IMR-90 (cell line): ENCODE data around the gene TCOF1. TPM values are rescaled to one million over a fixed set of nuclear protein-coding genes. Genes with fewer than 3 reads are reported as not detected.

ENCODE experiments used
- ATAC-seq: fragments of 200-7000 bp; cut with Tn5 transposase; 2 replicates; pipeline ENCODE4 v1.9.1; 2020; ENCODE audit warnings: low read depth, mild to moderate bottlenecking, moderate library complexity
- BruUV-seq: library from RNA; stranded (reverse); fragments of 400-500 nt; replicated peaks from 2 replicates; lab custom pipeline; 2021; lab: Mats Ljungman, UMichigan
- CTCF ChIA-PET: fragments of 300-600 bp; formaldehyde crosslinking; extraction: SDS; loops from one replicate; lab custom pipeline; 2021; ENCODE audit warnings: antibody characterized with exemption; lab: Yijun Ruan, JAX
- POLR2A ChIA-PET: fragments of 300-600 bp; sonication (Branson Sonifier 250); formaldehyde crosslinking; loops from one replicate; lab custom pipeline; 2022; ENCODE audit warnings: antibody characterized with exemption; ENCODE audit not compliant: unreplicated experiment; lab: Charles Lee
- DNase-seq: peaks from one replicate; pipeline ENCODE4 v3.0.0; 2013
- H2AFZ ChIP-seq: replicated peaks from 2 replicates; pipeline ENCODE3; 2013; ENCODE audit warnings: low read length, mild to moderate bottlenecking; ENCODE audit not compliant: poor library complexity
- H2AK5ac ChIP-seq: 2 replicates; pipeline ENCODE4 v1.6.1; 2013; ENCODE audit warnings: low read depth, low read length, inconsistent platforms
- H2AK9ac ChIP-seq: replicated peaks from 2 replicates; pipeline ENCODE3; 2013; ENCODE audit warnings: mild to moderate bottlenecking, low read depth, low read length, moderate library complexity; ENCODE audit not compliant: poor library complexity
- H2BK120ac ChIP-seq: 2 replicates; pipeline ENCODE4 v1.6.1; 2013; ENCODE audit warnings: low read depth, low read length, inconsistent platforms
- H2BK15ac ChIP-seq: 3 replicates; pipeline ENCODE4 v1.6.1; 2013; ENCODE audit warnings: low read depth, low read length, inconsistent platforms
- H2BK20ac ChIP-seq: 2 replicates; pipeline ENCODE4 v1.6.1; 2013; ENCODE audit warnings: low read depth, mild to moderate bottlenecking, inconsistent platforms, low read length, moderate library complexity
- H2BK5ac ChIP-seq: 2 replicates; pipeline ENCODE4 v1.6.1; 2013; ENCODE audit warnings: mild to moderate bottlenecking, low read depth, low read length, inconsistent platforms; ENCODE audit not compliant: poor library complexity, severe bottlenecking
- H3K14ac ChIP-seq: replicated peaks from 2 replicates; pipeline ENCODE4 v1.6.1; 2013; ENCODE audit warnings: low read depth, low read length, inconsistent platforms
- H3K18ac ChIP-seq: 2 replicates; pipeline ENCODE4 v1.6.1; 2013; ENCODE audit warnings: low read depth, low read length, control low read depth
- H3K23ac ChIP-seq: 2 replicates; pipeline ENCODE4 v1.6.1; 2013; ENCODE audit warnings: low read depth, low read length, inconsistent platforms
- H3K27ac ChIP-seq: 2 replicates; pipeline ENCODE4 v1.5.1; 2013; ENCODE audit warnings: mild to moderate bottlenecking, control low read depth, low read length; ENCODE audit not compliant: insufficient read depth
- H3K27me3 ChIP-seq: 2 replicates; pipeline ENCODE4 v1.6.1; 2013; ENCODE audit warnings: low read length; ENCODE audit not compliant: control insufficient read depth, insufficient read depth
- H3K36me3 ChIP-seq: 2 replicates; pipeline ENCODE4 v1.6.1; 2013; ENCODE audit warnings: low read length, mixed read lengths; ENCODE audit not compliant: control insufficient read depth, insufficient read depth
- H3K4ac ChIP-seq: 2 replicates; pipeline ENCODE4 v1.6.1; 2013; ENCODE audit warnings: low read depth, low read length, inconsistent platforms
- H3K4me1 ChIP-seq: 2 replicates; pipeline ENCODE4 v1.6.1; 2013; ENCODE audit warnings: low read length, mixed read lengths; ENCODE audit not compliant: control insufficient read depth, insufficient read depth
- H3K4me2 ChIP-seq: 2 replicates; pipeline ENCODE4 v1.6.1; 2013; ENCODE audit warnings: low read depth, mild to moderate bottlenecking, control low read depth, low read length, moderate library complexity
- H3K4me3 ChIP-seq: 2 replicates; pipeline ENCODE4 v1.5.1; 2013; ENCODE audit warnings: low read depth, mild to moderate bottlenecking, control low read depth, low read length, moderate library complexity; ENCODE audit not compliant: insufficient read depth
- H3K56ac ChIP-seq: 2 replicates; pipeline ENCODE4 v1.6.1; 2013; ENCODE audit warnings: low read length, inconsistent platforms; ENCODE audit not compliant: insufficient read depth; ENCODE audit errors: extremely low read depth
- H3K79me1 ChIP-seq, 2 experiments: 2 replicates each; pipeline ENCODE4 v1.6.1; 2013; ENCODE audit warnings: low read length in 2 of 2, inconsistent platforms in 1 of 2, low read depth in 1 of 2
- H3K9ac ChIP-seq: 2 replicates; pipeline ENCODE4 v1.6.1; 2013; ENCODE audit warnings: low read depth, low read length, control low read depth
- H3K9me1 ChIP-seq: 2 replicates; pipeline ENCODE4 v1.6.1; 2013; ENCODE audit warnings: low read length, inconsistent platforms; ENCODE audit not compliant: insufficient read depth
- H3K9me3 ChIP-seq: 2 replicates; pipeline ENCODE4 v1.6.1; 2013; ENCODE audit warnings: low read length; ENCODE audit not compliant: control insufficient read depth, insufficient read depth
- H4K20me1 ChIP-seq: 2 replicates; pipeline ENCODE4 v1.6.1; 2013; ENCODE audit warnings: low read length, inconsistent platforms; ENCODE audit not compliant: insufficient read depth
- H4K5ac ChIP-seq: 2 replicates; pipeline ENCODE4 v1.6.1; 2013; ENCODE audit warnings: mild to moderate bottlenecking, low read depth, low read length, control low read depth
- H4K8ac ChIP-seq, 2 experiments: 2 replicates each; pipeline ENCODE4 v1.6.1; 2013; ENCODE audit warnings: low read depth in 2 of 2, low read length in 2 of 2, control low read depth in 1 of 2, inconsistent platforms in 1 of 2
- H4K91ac ChIP-seq: 2 replicates; pipeline ENCODE4 v1.6.1; 2013; ENCODE audit warnings: low read depth, low read length, inconsistent platforms; ENCODE audit not compliant: insufficient read depth
- BHLHE40 ChIP-seq: fragments of 150-350 bp; IDR thresholded peaks from 2 replicates; pipeline ENCODE4 v1.6.1; 2016; ENCODE audit warnings: mild to moderate bottlenecking, low read depth, low read length
- ELK1 ChIP-seq: fragments of 150-350 bp; IDR thresholded peaks from 2 replicates; pipeline ENCODE4 v1.6.1; 2016; ENCODE audit warnings: low read depth, mild to moderate bottlenecking, low read length, moderate library complexity, borderline replicate concordance
- FOS ChIP-seq: fragments of 150-350 bp; IDR thresholded peaks from 2 replicates; pipeline ENCODE4 v1.6.1; 2016; ENCODE audit warnings: low read depth, low read length
- MAFK ChIP-seq: IDR thresholded peaks from 2 replicates; pipeline ENCODE4 v1.6.1; 2012; ENCODE audit warnings: low read depth, low read length, improper control_type of control experiment
- MAZ ChIP-seq: IDR thresholded peaks from 2 replicates; pipeline ENCODE4 v1.6.1; 2012; ENCODE audit warnings: low read depth, mild to moderate bottlenecking, low read length, improper control_type of control experiment, moderate library complexity, borderline replicate concordance
- NFE2L2 ChIP-seq: fragments of 150-350 bp; IDR thresholded peaks from 2 replicates; pipeline ENCODE4 v1.6.1; 2016; ENCODE audit warnings: low read depth, mild to moderate bottlenecking, low read length
- POLR2A ChIP-seq: IDR thresholded peaks from 2 replicates; pipeline ENCODE4 v1.6.1; 2012; ENCODE audit warnings: mild to moderate bottlenecking, low read depth, low read length
- RAD21 ChIP-seq: IDR thresholded peaks from 2 replicates; pipeline ENCODE4 v1.6.1; 2012; ENCODE audit warnings: low read length, improper control_type of control experiment
- RCOR1 ChIP-seq: IDR thresholded peaks from 2 replicates; pipeline ENCODE4 v1.6.1; 2012; ENCODE audit warnings: mild to moderate bottlenecking, low read length, improper control_type of control experiment; ENCODE audit not compliant: insufficient replicate concordance
- RFX5 ChIP-seq: IDR thresholded peaks from 2 replicates; pipeline ENCODE4 v1.8.0; 2012; ENCODE audit warnings: low read depth, mild to moderate bottlenecking, low read length, moderate library complexity
- USF2 ChIP-seq: fragments of 150-350 bp; IDR thresholded peaks from 2 replicates; pipeline ENCODE4 v1.6.1; 2017; ENCODE audit warnings: mild to moderate bottlenecking, antibody characterized with exemption, low read length, low read depth
- WGBS, 2 experiments: methylation state at CpG; one replicate each; pipeline versions ENCODE4 v1.1.5 to v1.1.7; 2013; ENCODE audit warnings: missing lambda C conversion rate in 2 of 2; ENCODE audit not compliant: insufficient read length in 1 of 2; ENCODE audit errors: extremely low coverage in 2 of 2; 5-methylcytosine and 5-hydroxymethylcytosine counted together
- dilution Hi-C: fragments of 300-500 bp; cut with HindIII; formaldehyde crosslinking; loops from one replicate; pipeline ENCODE4 v1.14.3; 2018; ENCODE audit warnings: low sequenced_read_pairs; ENCODE audit not compliant: unreplicated experiment
- in situ Hi-C: fragments of 300-500 bp; cut with MboI; formaldehyde crosslinking; loops from 3 replicates; pipeline ENCODE4 v1.14.3; 2019; ENCODE audit warnings: low sequenced_read_pairs, inconsistent platforms, mixed read lengths
- intact Hi-C: fragments of 100-400 bp; cut with micrococcal nuclease; formaldehyde crosslinking; loops from 2 replicates; pipeline ENCODE4 v1.10.0; 2022
- polyA plus RNA-seq, 3 experiments: library from polyadenylated mRNA; depleted of rRNA; stranded (reverse); fragments of >200 nt; gene quantifications; 2 replicates each; pipeline ENCODE4 v1.2.3, GENCODE V29; 2012; ENCODE audit warnings: low replicate concordance in 1 of 3
- total RNA-seq: library from RNA; depleted of rRNA; stranded (reverse); fragments of >200 nt; gene quantifications from 2 replicates; pipeline ENCODE4 v1.2.3, GENCODE V29; 2012
- TF ChIP-seq, protein P1 (sequence below): conservative IDR thresholded peaks from 2 replicates; pipeline ENCODE4 v1.5.1; 2012; ENCODE audit warnings: mild to moderate bottlenecking, low read depth, low read length, improper control_type of control experiment

Gene TCOF1
- total and polyA plus RNA-seq, 2 of the 4 experiments (the other 2 are of a cell fraction) = 18.2 to 19.7 TPM

GRCh38 chr5:150394131-150394530 lies 36.6 kb downstream of the TCOF1 start:
- 67% methylated on average over 1 of the region's 3 CpGs; no CpG with 5 or more reads in 1 of the 2 experiments for WGBS, 2 experiments
- CTCF ChIA-PET = no interaction called here

More at GRCh38 chr5:150394131-150394530, 36.6 kb downstream of the TCOF1 start:
- BruUV-seq = no TSS peak
- no peak for TF ChIP-seq RCOR1
- no peak for TF ChIP-seq ELK1
- TF ChIP-seq MAZ = 0 out of 2 replicates have a peak, but pooled peaks have one; percentile 12
- no peak for TF ChIP-seq RFX5
- TF ChIP-seq MAFK = no peak
- TF ChIP-seq POLR2A = no peak
- TF ChIP-seq, protein P1, sequence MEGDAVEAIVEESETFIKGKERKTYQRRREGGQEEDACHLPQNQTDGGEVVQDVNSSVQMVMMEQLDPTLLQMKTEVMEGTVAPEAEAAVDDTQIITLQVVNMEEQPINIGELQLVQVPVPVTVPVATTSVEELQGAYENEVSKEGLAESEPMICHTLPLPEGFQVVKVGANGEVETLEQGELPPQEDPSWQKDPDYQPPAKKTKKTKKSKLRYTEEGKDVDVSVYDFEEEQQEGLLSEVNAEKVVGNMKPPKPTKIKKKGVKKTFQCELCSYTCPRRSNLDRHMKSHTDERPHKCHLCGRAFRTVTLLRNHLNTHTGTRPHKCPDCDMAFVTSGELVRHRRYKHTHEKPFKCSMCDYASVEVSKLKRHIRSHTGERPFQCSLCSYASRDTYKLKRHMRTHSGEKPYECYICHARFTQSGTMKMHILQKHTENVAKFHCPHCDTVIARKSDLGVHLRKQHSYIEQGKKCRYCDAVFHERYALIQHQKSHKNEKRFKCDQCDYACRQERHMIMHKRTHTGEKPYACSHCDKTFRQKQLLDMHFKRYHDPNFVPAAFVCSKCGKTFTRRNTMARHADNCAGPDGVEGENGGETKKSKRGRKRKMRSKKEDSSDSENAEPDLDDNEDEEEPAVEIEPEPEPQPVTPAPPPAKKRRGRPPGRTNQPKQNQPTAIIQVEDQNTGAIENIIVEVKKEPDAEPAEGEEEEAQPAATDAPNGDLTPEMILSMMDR = no peak
- no peak for TF ChIP-seq USF2
- TF ChIP-seq BHLHE40 = peak; percentile 95
- no peak for TF ChIP-seq NFE2L2
- TF ChIP-seq RAD21 = no peak
- peak; percentile 24; the same call in 1 of the 2 replicates for TF ChIP-seq FOS
- H3K4me2 ChIP-seq = no peak overlapping the region
- 0 out of 2 replicates have a peak overlapping the region, but pooled peaks have one; percentile 17 for H3K4ac ChIP-seq
- no peak overlapping the region for H2AK5ac ChIP-seq
- H2BK15ac ChIP-seq = no peak overlapping the region
- POLR2A ChIA-PET = no interaction called here
- dilution Hi-C loops (no loop called here), intact Hi-C loops (no loop called here), in situ Hi-C loops (no loop called here)
- H2AFZ ChIP-seq = peak overlapping the region; percentile 32
- peaks cover 59% of the 10 kb centered on the region for H3K36me3 ChIP-seq
- H3K4me1 ChIP-seq = peaks cover 14% of the 10 kb centered on the region
- no peaks in the 10 kb centered on the region for H3K9me3 ChIP-seq
- H3K14ac ChIP-seq = no peak overlapping the region; the same call in 1 of the 2 replicates
- H3K27ac ChIP-seq = no peak overlapping the region
- peak; percentile 40 for ATAC-seq
- H2BK20ac ChIP-seq = no peak overlapping the region
- H4K20me1 ChIP-seq = peaks cover 4% of the 10 kb centered on the region; the same call in 1 of the 2 replicates
- peaks cover 0 to 7% of the 10 kb centered on the region in 2 experiments; a peak in 1 of 4 replicates for H3K79me1 ChIP-seq
- peak overlapping the region; percentile 41 for H2BK5ac ChIP-seq
- H3K9ac ChIP-seq = no peak overlapping the region
- H3K4me3 ChIP-seq = no peak overlapping the region
- no peak overlapping the region for H4K5ac ChIP-seq
- H3K56ac ChIP-seq = no peak overlapping the region
- peaks cover 19% of the 10 kb centered on the region for H3K9me1 ChIP-seq
- no peak overlapping the region for H3K23ac ChIP-seq
- no peak overlapping the region for H4K91ac ChIP-seq
- peak; percentile 84 for DNase-seq
- peak overlapping the region; percentile 53 for H2AK9ac ChIP-seq
- H4K8ac ChIP-seq = peak overlapping the region in 1 of 2 experiments; percentile 51; a peak in 1 of 4 replicates
- no peak overlapping the region for H3K18ac ChIP-seq
- no peaks in the 10 kb centered on the region for H3K27me3 ChIP-seq
- H2BK120ac ChIP-seq = no peak overlapping the region; the same call in 1 of the 2 replicates
